OCI-LY3 (cell line): ENCODE results near the gene PHLDB3.
A peak's percentile ranks its signal among the peaks of the same experiment; 100 is the strongest.

ENCODE experiments used
- H2AFZ ChIP-seq: fragments of 200-600, 300-600 bp; shearing (Covaris generic); 2 replicates; pipeline ENCODE4 v1.6.0; 2014; ENCODE audit warnings: antibody characterized with exemption, low read depth, low read length
- H3K27ac ChIP-seq: fragments of 200-600, 300-600 bp; sonication (generic); 2 replicates; pipeline ENCODE4 v1.5.1; 2014; ENCODE audit warnings: mild to moderate bottlenecking, low read length, moderate library complexity, mixed read lengths
- H3K27me3 ChIP-seq: fragments of 200-600, 300-600 bp; sonication (generic); 2 replicates; pipeline ENCODE4 v1.6.1; 2014; ENCODE audit warnings: low read depth, low read length, mixed read lengths
- H3K36me3 ChIP-seq: fragments of 200-600, 300-600 bp; sonication (generic); replicated peaks from 2 replicates; pipeline ENCODE3; 2014; ENCODE audit warnings: low read depth, low read length, mixed read lengths
- H3K4me1 ChIP-seq: fragments of 300-600, 200-600 bp; sonication (generic); 2 replicates; pipeline ENCODE4 v1.6.1; 2014; ENCODE audit warnings: low read length, mixed read lengths
- H3K4me2 ChIP-seq: fragments of 200-600, 300-600 bp; sonication (generic); 2 replicates; pipeline ENCODE4 v1.6.1; 2014; ENCODE audit warnings: low read length, mixed read lengths
- H3K4me3 ChIP-seq: fragments of 300-600, 200-600 bp; sonication (generic); 2 replicates; pipeline ENCODE4 v1.5.1; 2014; ENCODE audit warnings: antibody characterized with exemption, mild to moderate bottlenecking, low read length, moderate library complexity
- H3K79me2 ChIP-seq: fragments of 300-600, 200-600 bp; shearing (Covaris generic); 2 replicates; pipeline ENCODE4 v1.6.1; 2014; ENCODE audit warnings: mild to moderate bottlenecking, low read length, mixed read lengths
- H3K9ac ChIP-seq: fragments of 300-600, 200-600 bp; shearing (Covaris generic); 2 replicates; pipeline ENCODE4 v1.6.0; 2014; ENCODE audit warnings: mild to moderate bottlenecking, low read length, moderate library complexity
- H3K9me3 ChIP-seq: fragments of 200-600, 300-600 bp; shearing (Covaris generic); 2 replicates; pipeline ENCODE4 v1.6.1; 2014; ENCODE audit warnings: low read length, mixed read lengths; ENCODE audit not compliant: insufficient read depth
- H4K20me1 ChIP-seq: fragments of 200-600, 300-600 bp; sonication (generic); 2 replicates; pipeline ENCODE4 v1.6.1; 2016; ENCODE audit warnings: low read length, mixed read lengths; ENCODE audit not compliant: insufficient read depth
- EZH2phosphoT487 ChIP-seq: fragments of 200-600 bp; shearing (Covaris generic); IDR thresholded peaks from 2 replicates; pipeline ENCODE4 v1.6.1; 2018; ENCODE audit warnings: antibody characterized with exemption, mixed run types, low read depth
- TF ChIP-seq, protein P1 (sequence below): fragments of 200-600, 300-600 bp; sonication (generic); IDR thresholded peaks from 2 replicates; pipeline ENCODE4 v1.5.1; 2014; ENCODE audit warnings: antibody characterized with exemption, low read length, low read depth

Gene PHLDB3

DNA sequence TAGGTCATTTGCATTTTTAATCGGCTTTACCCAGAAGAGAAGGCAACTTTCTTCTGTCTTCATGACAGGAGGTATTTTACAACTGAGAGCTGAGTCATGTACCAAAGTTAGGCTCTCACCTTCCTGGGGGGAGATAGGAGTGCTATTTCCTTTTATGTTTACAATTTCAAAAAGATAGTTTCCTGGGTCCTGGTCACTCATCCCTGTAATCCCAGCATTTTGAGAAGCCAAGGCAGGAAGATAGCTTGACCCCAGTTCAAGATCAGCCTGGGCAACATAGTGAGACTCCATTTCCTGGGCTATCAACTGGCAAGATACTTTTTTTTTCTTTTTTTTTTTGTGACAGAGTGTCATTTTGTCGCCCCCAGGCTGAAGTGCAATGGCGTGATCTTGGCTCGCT lies 46.7 kb downstream of the PHLDB3 start:
- no peak overlapping the region for H3K27ac ChIP-seq
- TF ChIP-seq, protein P1, sequence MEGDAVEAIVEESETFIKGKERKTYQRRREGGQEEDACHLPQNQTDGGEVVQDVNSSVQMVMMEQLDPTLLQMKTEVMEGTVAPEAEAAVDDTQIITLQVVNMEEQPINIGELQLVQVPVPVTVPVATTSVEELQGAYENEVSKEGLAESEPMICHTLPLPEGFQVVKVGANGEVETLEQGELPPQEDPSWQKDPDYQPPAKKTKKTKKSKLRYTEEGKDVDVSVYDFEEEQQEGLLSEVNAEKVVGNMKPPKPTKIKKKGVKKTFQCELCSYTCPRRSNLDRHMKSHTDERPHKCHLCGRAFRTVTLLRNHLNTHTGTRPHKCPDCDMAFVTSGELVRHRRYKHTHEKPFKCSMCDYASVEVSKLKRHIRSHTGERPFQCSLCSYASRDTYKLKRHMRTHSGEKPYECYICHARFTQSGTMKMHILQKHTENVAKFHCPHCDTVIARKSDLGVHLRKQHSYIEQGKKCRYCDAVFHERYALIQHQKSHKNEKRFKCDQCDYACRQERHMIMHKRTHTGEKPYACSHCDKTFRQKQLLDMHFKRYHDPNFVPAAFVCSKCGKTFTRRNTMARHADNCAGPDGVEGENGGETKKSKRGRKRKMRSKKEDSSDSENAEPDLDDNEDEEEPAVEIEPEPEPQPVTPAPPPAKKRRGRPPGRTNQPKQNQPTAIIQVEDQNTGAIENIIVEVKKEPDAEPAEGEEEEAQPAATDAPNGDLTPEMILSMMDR = no peak
- no peak for TF ChIP-seq EZH2phosphoT487

DNA sequence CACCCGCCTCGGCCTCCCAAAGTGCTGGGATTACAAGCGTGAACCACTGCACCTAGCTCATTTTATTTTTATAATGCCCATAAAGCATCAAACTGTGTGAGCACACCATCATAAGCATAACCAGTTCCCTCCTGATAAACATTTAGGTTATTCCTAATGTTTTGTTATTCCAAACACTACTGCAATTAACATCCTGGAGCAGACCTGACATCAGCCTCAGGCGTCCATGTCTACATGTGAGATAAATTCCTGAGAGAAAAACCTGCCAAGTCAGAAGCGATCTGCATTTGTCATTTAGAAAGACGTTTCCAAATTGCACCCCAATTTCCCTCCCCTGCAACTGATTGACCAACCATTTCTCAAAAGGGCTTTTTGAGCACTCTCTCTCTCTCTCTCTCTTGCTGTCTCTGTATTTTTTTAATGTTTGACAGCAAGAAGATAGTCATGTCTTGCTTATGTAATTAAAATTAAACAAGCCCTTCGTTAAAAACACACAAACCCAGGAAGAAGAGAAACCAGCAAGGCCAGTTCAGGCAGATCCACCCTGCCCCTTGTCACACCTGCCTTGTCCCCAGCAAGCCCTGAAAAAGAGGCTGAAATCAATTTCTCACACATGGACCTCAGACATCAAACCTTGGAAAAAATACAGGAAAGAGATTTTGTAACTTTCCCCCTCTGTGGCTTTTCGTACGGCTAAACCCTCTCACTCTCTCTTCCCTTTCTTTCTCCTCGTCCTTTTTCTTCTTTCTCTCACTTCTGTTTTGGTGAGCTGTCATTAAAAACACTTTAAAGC lies 49.0 kb downstream of the PHLDB3 start:
- Histone ChIP-seq H3K36me3 (no peaks in the 10 kb centered on the region), H3K27ac (no peak overlapping the region), H4K20me1 (no peaks in the 10 kb centered on the region), H3K4me2 (peak overlapping the region; percentile 52), H3K9me3 (no peaks in the 10 kb centered on the region), H3K79me2 (no peaks in the 10 kb centered on the region), H3K27me3 (peaks cover 12% of the 10 kb centered on the region; the same call in 1 of the 2 replicates), H3K9ac (no peak overlapping the region), H2AFZ (peak overlapping the region; percentile 12; the same call in 1 of the 2 replicates), H3K4me1 (peaks cover 13% of the 10 kb centered on the region), H3K4me3 (peak overlapping the region; percentile 24)
- no peak for TF ChIP-seq EZH2phosphoT487
- TF ChIP-seq, protein P1 = no peak

More for the DNA sequence above, 46.7 kb downstream of the PHLDB3 start:
- Histone ChIP-seq H3K9me3 (no peaks in the 10 kb centered on the region), H3K4me2 (no peak overlapping the region), H2AFZ (no peak overlapping the region), H3K4me1 (peaks cover 10% of the 10 kb centered on the region), H3K4me3 (no peak overlapping the region), H3K36me3 (no peaks in the 10 kb centered on the region), H3K79me2 (no peaks in the 10 kb centered on the region), H3K9ac (no peak overlapping the region), H4K20me1 (no peaks in the 10 kb centered on the region), H3K27me3 (peaks cover 10% of the 10 kb centered on the region; the same call in 1 of the 2 replicates)

DNA sequence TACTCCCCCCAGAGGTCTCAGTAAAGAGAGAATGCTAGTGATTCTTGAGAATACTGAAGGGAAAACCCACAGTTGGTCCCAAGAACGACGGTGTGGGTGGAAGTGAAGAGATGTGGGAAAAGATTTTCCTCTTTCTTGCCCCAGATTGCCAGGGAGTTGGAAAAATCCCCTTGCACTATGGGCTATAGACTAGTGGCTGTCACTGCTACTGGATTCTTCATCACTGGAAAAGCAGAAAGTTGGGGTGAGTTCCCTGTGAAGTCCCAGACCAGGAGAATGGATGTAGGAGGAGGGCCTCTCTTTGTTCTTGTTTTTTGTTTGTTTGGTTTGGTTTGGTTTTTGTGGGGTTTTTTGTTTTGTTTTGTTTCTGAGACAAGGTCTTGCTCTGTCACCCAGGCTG lies 50.5 kb downstream of the PHLDB3 start:
- H3K4me1 ChIP-seq = peaks cover 16% of the 10 kb centered on the region
- TF ChIP-seq, protein P1 = no peak
- no peak for TF ChIP-seq EZH2phosphoT487

DNA sequence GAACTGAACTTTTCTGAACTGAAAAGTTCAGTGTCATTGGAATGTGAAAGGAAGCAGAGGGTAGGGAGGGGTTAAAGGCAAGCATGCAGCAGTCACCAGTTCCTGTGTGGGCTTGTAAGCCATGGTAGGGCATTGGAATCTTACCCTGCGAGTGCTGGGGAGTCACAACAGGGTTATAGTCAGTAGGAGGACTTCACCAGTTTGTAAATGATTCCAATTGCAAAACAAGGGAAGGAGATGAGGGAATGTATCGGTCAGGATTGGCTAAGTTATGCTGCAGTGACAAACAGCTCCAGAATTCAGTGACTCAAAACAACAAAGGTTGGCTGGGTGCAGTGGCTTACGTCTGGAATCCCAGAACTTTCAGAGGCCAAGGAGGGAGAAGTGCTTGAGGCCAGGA lies 52.0 kb downstream of the PHLDB3 start:
- H3K27me3 ChIP-seq = peaks cover 9% of the 10 kb centered on the region; the same call in 1 of the 2 replicates
- peaks cover 16% of the 10 kb centered on the region for H3K4me1 ChIP-seq
- H3K4me2 ChIP-seq = no peak overlapping the region
- H3K27ac ChIP-seq = no peak overlapping the region
- H3K9me3 ChIP-seq = no peaks in the 10 kb centered on the region
- H2AFZ ChIP-seq = no peak overlapping the region
- no peak for TF ChIP-seq EZH2phosphoT487
- TF ChIP-seq, protein P1 = no peak
- H3K79me2 ChIP-seq = no peaks in the 10 kb centered on the region
- no peak overlapping the region for H3K9ac ChIP-seq
- no peaks in the 10 kb centered on the region for H4K20me1 ChIP-seq
- H3K36me3 ChIP-seq = no peaks in the 10 kb centered on the region
- no peak overlapping the region for H3K4me3 ChIP-seq

More for the DNA sequence above, 50.5 kb downstream of the PHLDB3 start:
- Histone ChIP-seq H3K4me2 (no peak overlapping the region), H3K27ac (no peak overlapping the region), H3K9ac (no peak overlapping the region), H3K9me3 (no peaks in the 10 kb centered on the region), H2AFZ (no peak overlapping the region), H3K27me3 (peaks cover 9% of the 10 kb centered on the region; the same call in 1 of the 2 replicates), H3K79me2 (no peaks in the 10 kb centered on the region), H3K36me3 (no peaks in the 10 kb centered on the region), H3K4me3 (no peak overlapping the region), H4K20me1 (no peaks in the 10 kb centered on the region)
